22Rv1 (cell line): ENCODE data around the gene SUGCT.

Experiments used
- H3K27ac ChIP-seq: fragments of 450-650 bp; 2 replicates; pipeline ENCODE4 v1.5.1; 2017
- ZFX ChIP-seq: fragments of 450-650 bp; IDR thresholded peaks from 2 replicates; pipeline ENCODE4 v1.6.1; 2017; ENCODE audit warnings: antibody characterized with exemption, borderline replicate concordance
- TF ChIP-seq, protein P1 (sequence below): fragments of 450-650 bp; IDR thresholded peaks from 2 replicates; pipeline ENCODE4 v1.5.1; 2017; ENCODE audit warnings: mild to moderate bottlenecking

Gene SUGCT

DNA sequence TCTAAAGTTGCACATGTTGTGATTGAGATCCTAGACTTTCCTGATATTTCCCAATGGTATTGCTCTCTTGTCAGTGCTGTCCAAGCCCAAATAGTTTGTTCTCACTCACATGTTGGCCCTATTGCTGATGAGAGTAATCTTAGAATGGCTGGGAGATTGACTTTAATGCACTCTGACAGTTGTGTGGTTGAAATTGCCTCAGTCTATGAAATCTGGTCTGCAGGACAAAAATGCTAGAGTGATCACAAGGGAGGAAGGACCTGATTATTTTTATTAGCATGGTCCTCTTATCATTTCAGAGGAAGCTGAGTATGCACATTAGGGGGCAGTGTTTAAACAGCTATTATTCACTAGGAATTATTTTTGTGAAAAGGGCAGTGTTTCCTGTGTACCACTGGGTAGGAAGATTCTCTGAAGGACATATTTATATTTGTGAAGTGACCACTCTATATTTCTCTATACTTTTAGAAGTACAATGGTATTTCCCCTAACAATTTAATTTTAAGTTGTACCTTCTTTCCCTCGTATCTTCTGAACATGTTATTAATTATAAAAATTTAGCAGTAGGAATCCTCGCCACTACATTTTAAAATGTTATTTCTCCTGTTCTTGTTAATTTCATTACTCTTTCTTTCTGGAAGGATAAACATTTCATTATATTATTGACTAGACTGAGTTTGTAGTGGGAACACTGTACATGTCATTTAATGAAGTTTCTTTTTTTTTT, 64.4 kb downstream of the SUGCT start:
- no peak overlapping the region for H3K27ac ChIP-seq

DNA sequence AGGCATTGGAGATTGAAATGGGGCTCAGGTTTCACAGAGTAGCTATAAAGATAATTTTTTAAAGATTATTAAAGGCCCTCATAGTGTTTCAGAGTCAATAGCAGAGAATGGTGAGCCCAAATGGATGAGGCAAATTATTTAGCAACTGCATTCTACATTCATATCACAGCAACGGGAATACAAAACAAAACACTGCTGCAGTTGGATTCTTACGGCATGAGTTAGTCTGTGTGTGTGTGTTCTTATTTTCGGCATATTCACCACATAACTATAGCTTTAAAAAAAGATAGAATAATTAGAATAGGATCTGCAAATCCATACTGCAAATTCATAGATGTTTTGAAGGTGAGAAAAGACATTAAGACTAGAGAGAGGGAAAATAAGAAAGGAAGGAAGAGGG, 66.0 kb downstream of the SUGCT start:
- TF ChIP-seq ZFX: no peak
- TF ChIP-seq, protein P1, sequence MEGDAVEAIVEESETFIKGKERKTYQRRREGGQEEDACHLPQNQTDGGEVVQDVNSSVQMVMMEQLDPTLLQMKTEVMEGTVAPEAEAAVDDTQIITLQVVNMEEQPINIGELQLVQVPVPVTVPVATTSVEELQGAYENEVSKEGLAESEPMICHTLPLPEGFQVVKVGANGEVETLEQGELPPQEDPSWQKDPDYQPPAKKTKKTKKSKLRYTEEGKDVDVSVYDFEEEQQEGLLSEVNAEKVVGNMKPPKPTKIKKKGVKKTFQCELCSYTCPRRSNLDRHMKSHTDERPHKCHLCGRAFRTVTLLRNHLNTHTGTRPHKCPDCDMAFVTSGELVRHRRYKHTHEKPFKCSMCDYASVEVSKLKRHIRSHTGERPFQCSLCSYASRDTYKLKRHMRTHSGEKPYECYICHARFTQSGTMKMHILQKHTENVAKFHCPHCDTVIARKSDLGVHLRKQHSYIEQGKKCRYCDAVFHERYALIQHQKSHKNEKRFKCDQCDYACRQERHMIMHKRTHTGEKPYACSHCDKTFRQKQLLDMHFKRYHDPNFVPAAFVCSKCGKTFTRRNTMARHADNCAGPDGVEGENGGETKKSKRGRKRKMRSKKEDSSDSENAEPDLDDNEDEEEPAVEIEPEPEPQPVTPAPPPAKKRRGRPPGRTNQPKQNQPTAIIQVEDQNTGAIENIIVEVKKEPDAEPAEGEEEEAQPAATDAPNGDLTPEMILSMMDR: no peak

More for the DNA sequence above, 64.4 kb downstream of the SUGCT start:
- TF ChIP-seq, protein P1: peak; percentile 56
- no peak for TF ChIP-seq ZFX

DNA sequence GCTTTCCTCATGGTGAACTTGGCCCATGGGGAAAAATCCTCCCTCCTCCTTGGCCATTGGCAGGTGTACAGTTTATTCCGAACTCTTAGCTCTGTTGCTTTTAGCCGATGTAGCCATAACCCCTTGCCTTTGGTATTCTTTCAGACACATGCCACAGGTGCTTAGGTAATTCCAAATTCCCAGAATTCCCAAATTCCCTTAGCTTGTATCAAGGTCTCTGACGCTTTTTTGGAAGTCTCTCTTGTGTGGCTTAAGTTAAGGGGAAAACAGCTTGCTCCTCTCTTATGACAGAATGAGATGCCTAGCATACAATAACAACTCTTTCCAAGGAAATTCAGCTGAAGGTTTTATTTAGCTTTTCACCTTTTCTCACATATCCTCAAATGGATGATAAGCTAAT, 68.0 kb downstream of the SUGCT start:
- TF ChIP-seq, protein P1: no peak
- TF ChIP-seq ZFX: no peak
- no peak overlapping the region for H3K27ac ChIP-seq

More for the DNA sequence above, 66.0 kb downstream of the SUGCT start:
- no peak overlapping the region for H3K27ac ChIP-seq

DNA sequence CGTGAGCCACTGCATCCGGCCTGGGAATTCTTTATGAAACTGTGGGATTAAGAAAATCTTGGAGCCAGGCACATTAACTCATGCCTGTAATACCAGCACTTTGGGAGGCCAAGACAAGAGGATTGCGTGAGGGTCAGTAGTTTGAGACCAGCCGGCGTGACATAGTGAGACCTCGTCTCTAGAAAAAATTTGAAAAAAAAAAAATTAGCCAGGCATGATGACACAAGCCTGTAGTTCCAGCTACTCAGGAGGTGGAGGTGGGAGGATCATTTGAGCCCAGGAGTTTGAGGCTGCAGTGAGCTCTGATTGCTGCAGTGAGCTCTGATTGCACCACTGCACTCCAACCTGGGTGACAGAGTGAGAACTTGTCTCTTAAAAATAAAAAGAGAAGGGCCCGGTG, 69.8 kb downstream of the SUGCT start:
- TF ChIP-seq ZFX: no peak
- TF ChIP-seq, protein P1: no peak
- no peak overlapping the region for H3K27ac ChIP-seq

DNA sequence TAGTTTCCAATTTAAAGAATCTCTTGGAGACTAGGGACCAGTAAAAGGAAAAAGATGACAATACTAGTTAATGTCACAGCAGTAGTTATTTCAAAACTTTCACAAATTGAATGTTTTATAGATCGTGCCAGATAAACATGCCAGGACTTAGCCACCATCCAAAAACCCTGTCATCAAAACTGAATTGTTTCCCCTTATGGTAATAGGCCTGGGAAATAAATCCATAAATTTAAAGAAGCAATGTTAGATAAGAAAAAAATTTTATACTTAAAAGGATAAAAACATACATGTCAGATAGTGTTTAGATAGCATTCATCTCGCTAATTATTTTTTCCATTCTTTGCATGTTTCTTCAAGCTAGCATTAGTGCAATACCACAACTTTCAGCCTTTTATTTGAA, 71.2 kb downstream of the SUGCT start:
- TF ChIP-seq, protein P1: no peak
- no peak for TF ChIP-seq ZFX

DNA sequence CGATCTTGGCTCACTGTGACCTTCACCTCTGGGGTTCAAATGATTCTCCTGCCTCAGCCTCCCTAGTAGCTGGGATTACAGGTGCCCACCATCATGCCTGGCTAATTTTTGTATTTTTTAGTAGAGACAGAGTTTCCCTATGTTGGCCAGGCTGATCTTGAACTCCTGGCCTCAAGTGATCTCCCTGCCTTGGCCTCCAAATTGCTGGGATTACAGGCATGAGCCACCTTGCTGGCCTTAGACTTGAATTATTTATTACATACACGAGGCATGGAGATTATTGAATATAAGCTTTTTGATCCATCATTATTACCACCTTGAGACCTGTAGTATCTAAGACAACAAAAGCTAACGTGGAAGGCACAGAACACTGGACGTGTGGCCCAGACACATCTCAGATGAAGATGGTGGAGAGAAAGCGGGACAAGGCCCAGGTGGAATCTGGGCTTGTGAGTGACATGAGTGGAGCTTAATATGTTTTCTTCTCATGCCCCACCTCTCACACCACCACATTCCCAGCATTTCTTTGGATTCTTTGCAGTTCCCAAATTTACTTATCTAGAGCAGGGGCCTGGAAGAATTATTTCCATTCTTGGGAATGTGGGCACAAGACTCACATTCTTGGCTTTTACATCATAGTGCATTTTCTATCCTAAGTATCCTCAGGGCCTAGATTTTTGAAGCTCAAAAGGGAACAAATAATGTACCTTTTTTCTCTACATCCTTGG, 76.6 kb downstream of the SUGCT start:
- H3K27ac ChIP-seq: no peak overlapping the region
- TF ChIP-seq ZFX: no peak
- TF ChIP-seq, protein P1: no peak

More for the DNA sequence above, 71.2 kb downstream of the SUGCT start:
- no peak overlapping the region for H3K27ac ChIP-seq

DNA sequence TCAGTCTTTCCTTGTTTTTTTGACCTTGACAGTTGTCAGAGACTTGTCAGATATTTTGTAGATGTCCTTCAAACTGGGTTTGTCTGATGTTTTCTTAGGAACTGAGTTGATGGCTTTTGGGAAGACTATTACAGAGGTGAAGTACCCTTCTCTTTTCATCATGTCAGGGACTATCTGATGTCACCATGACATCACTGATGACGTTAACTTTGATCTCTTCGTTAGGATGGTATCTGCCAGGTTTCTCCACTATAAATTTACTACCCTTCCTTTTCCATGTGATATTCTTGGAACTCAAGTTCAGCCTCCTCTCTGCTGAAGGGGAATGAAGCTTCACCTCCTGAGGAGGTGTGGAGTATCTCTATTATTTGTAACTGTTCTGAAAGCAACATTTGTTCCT, 78.5 kb downstream of the SUGCT start:
- no peak overlapping the region for H3K27ac ChIP-seq
- no peak for TF ChIP-seq ZFX
- TF ChIP-seq, protein P1: no peak
